Central memory CD8-positive, alpha-beta T cell (primary cell): ENCODE results near the gene PRAMEF26.
"Not testable (repeated sequence)": the region's sequence is repeated elsewhere in the genome, so short reads cannot be mapped to it uniquely, and the experiment has no call there.

Experiments used
- ATAC-seq: fragments of 150-1000 bp; cut with Tn5 transposase; replicated peaks from 2 replicates; pipeline ENCODE4 v1.10.0; 2022; ENCODE audit warnings: mild to moderate bottlenecking, moderate FRiP score, moderate number of reproducible peaks; ENCODE audit not compliant: poor library complexity, severe bottlenecking; ENCODE audit errors: extremely low read depth
- DNase-seq, 2 donors: peaks; one replicate each; pipeline ENCODE4 v3.0.0; 2021; ENCODE audit warnings: low spot score in 2 of 2
- H3K27ac Mint-ChIP-seq: one replicate; pipeline ENCODE4 v1.8.0; 2022; ENCODE audit warnings: low read depth, mild to moderate bottlenecking, moderate library complexity, mixed read lengths
- H3K27me3 Mint-ChIP-seq: one replicate; pipeline ENCODE4 v1.8.0; 2022; ENCODE audit warnings: mixed read lengths
- H3K36me3 Mint-ChIP-seq: one replicate; pipeline ENCODE4 v1.8.0; 2022; ENCODE audit warnings: mild to moderate bottlenecking, moderate library complexity, mixed read lengths; ENCODE audit not compliant: insufficient read depth
- H3K4me1 Mint-ChIP-seq: one replicate; pipeline ENCODE4 v1.8.0; 2022; ENCODE audit warnings: mixed read lengths
- H3K4me3 Mint-ChIP-seq: one replicate; pipeline ENCODE4 v1.8.0; 2022; ENCODE audit warnings: mild to moderate bottlenecking, moderate library complexity, mixed read lengths
- H3K9me3 Mint-ChIP-seq: one replicate; pipeline ENCODE4 v1.8.0; 2022; ENCODE audit warnings: mixed read lengths

Gene PRAMEF26

GRCh38 chr1:13155909-13156308 is at the start of gene PRAMEF26:
TSS of gene PRAMEF26 (minus strand) at chr1:13156009. CDS start at chr1:13153095, 2,914 bp downstream.
- not testable (repeated sequence) for H3K4me1 Mint-ChIP-seq, H3K27me3 Mint-ChIP-seq, H3K27ac Mint-ChIP-seq, H3K9me3 Mint-ChIP-seq, DNase-seq, H3K36me3 Mint-ChIP-seq, ATAC-seq, H3K4me3 Mint-ChIP-seq

GRCh38 chr1:13201309-13201708 is 45.5 kb upstream of the PRAMEF26 start, which contains the start of gene PRAMEF13:
TSS of gene PRAMEF13 (minus strand) at chr1:13201409. CDS start at chr1:13199589, 1,820 bp downstream.
- not testable (repeated sequence) for H3K4me1 Mint-ChIP-seq, H3K27me3 Mint-ChIP-seq, H3K36me3 Mint-ChIP-seq, ATAC-seq, H3K9me3 Mint-ChIP-seq, H3K27ac Mint-ChIP-seq, H3K4me3 Mint-ChIP-seq, DNase-seq

GRCh38 chr1:13171548-13171947 is 15.7 kb upstream of the PRAMEF26 start, which contains the start of gene PRAMEF9:
TSS of gene PRAMEF9 (plus strand) at chr1:13171848. CDS start at chr1:13175281, 3,433 bp downstream.
- not testable (repeated sequence) for DNase-seq, H3K27ac Mint-ChIP-seq, H3K27me3 Mint-ChIP-seq, H3K36me3 Mint-ChIP-seq, ATAC-seq, H3K4me1 Mint-ChIP-seq, H3K4me3 Mint-ChIP-seq, H3K9me3 Mint-ChIP-seq

GRCh38 chr1:13165531-13165930 is 9.7 kb upstream of the PRAMEF26 start, which contains the start of gene HNRNPCL4:
TSS of gene HNRNPCL4 (minus strand) at chr1:13165631. CDS start at chr1:13165467, 164 bp downstream.
- not testable (repeated sequence) for DNase-seq, H3K4me3 Mint-ChIP-seq, H3K27me3 Mint-ChIP-seq, H3K4me1 Mint-ChIP-seq, ATAC-seq, H3K36me3 Mint-ChIP-seq, H3K27ac Mint-ChIP-seq, H3K9me3 Mint-ChIP-seq

GRCh38 chr1:13116754-13117153 is 39.1 kb downstream of the PRAMEF26 start, which contains the start of gene HNRNPCL2:
TSS of gene HNRNPCL2 (minus strand) at chr1:13116854. CDS start at chr1:13116400, 454 bp downstream.
- H3K9me3 Mint-ChIP-seq, H3K27me3 Mint-ChIP-seq, H3K4me1 Mint-ChIP-seq, H3K27ac Mint-ChIP-seq, DNase-seq, ATAC-seq, H3K4me3 Mint-ChIP-seq, H3K36me3 Mint-ChIP-seq: not testable (repeated sequence)
